Effector CD4-positive, alpha-beta T cell (primary cell): Measurements from ENCODE around the gene SMARCAL1.
"Not testable (repeated sequence)": the region's sequence is repeated elsewhere in the genome, so short reads cannot be mapped to it uniquely, and the experiment has no call there.

Source experiments
- DNase-seq: peaks from one replicate; pipeline ENCODE4 v3.0.0-alpha.2; 2020

The SMARCAL1 gene

GRCh38 chr2:216502381-216503158 lies 90.3 kb downstream of the SMARCAL1 start:
- no peak for DNase-seq

- no peak for DNase-seq
Observed at GRCh38 chr2:216503159-216503629, 90.9 kb downstream of the SMARCAL1 start.

- no peak for DNase-seq
Observed at GRCh38 chr2:216503697-216504375, 91.6 kb downstream of the SMARCAL1 start.

GRCh38 chr2:216504376-216504762 lies 92.1 kb downstream of the SMARCAL1 start:
- DNase-seq: no peak

- DNase-seq: no peak
Observed at GRCh38 chr2:216505133-216506106, 93.1 kb downstream of the SMARCAL1 start.

GRCh38 chr2:216507220-216508160 lies 95.2 kb downstream of the SMARCAL1 start:
- DNase-seq: no peak

- DNase-seq: no peak
Observed at GRCh38 chr2:216508229-216508628, 95.9 kb downstream of the SMARCAL1 start.

GRCh38 chr2:216516730-216517350 lies 104.6 kb downstream of the SMARCAL1 start:
- no peak for DNase-seq

GRCh38 chr2:216517447-216518225 lies 105.4 kb downstream of the SMARCAL1 start:
- no peak for DNase-seq

- DNase-seq: not testable (repeated sequence)
Observed at GRCh38 chr2:216518566-216519119, 106.4 kb downstream of the SMARCAL1 start.

- DNase-seq: peak; percentile 18
Observed at GRCh38 chr2:216519154-216519762, 107.0 kb downstream of the SMARCAL1 start.

- no peak for DNase-seq
Observed at GRCh38 chr2:216520112-216520511, 107.8 kb downstream of the SMARCAL1 start.

GRCh38 chr2:216522892-216523502 lies 110.7 kb downstream of the SMARCAL1 start:
- no peak for DNase-seq

- DNase-seq: no peak
Observed at GRCh38 chr2:216525972-216526371, 113.7 kb downstream of the SMARCAL1 start.

- no peak for DNase-seq
Observed at GRCh38 chr2:216526939-216527338, 114.7 kb downstream of the SMARCAL1 start.

GRCh38 chr2:216527600-216527999 lies 115.3 kb downstream of the SMARCAL1 start:
- no peak for DNase-seq

GRCh38 chr2:216532562-216532961 lies 120.3 kb downstream of the SMARCAL1 start:
- no peak for DNase-seq
